Mucosa of stomach (tissue), 1 donor: ENCODE measurements around the gene C15orf39.
"Not testable (repeated sequence)": the region's sequence is repeated elsewhere in the genome, so short reads cannot be mapped to it uniquely, and the experiment has no call there.

Source experiments
- H3K27me3 ChIP-seq: one replicate; pipeline ENCODE4 v1.7.0; 2013; ENCODE audit warnings: mild to moderate bottlenecking, low read length; ENCODE audit not compliant: control insufficient read depth, insufficient read depth
- H3K36me3 ChIP-seq: one replicate; pipeline ENCODE4 v1.7.0; 2013; ENCODE audit warnings: low read length; ENCODE audit not compliant: control insufficient read depth, insufficient read depth
- H3K4me1 ChIP-seq: one replicate; pipeline ENCODE4 v1.7.0; 2013; ENCODE audit warnings: mild to moderate bottlenecking, low read length; ENCODE audit not compliant: control insufficient read depth, insufficient read depth
- H3K4me3 ChIP-seq: one replicate; pipeline ENCODE4 v1.7.0; 2013; ENCODE audit warnings: low read length
- H3K9ac ChIP-seq: one replicate; pipeline ENCODE4 v1.7.0; 2013; ENCODE audit warnings: mild to moderate bottlenecking, low read length, moderate library complexity
- H3K9me3 ChIP-seq: one replicate; pipeline ENCODE4 v1.7.0; 2013; ENCODE audit warnings: mild to moderate bottlenecking, low read length, moderate library complexity; ENCODE audit not compliant: control insufficient read depth
- donor health status: Pancreatic carcinoma.

C15orf39 gene

GRCh38 chr15:75225102-75225836 is 23.6 kb downstream of the C15orf39 start:
- H3K4me3 ChIP-seq = not testable (repeated sequence)
- peaks cover 19% of the 10 kb centered on the region for H3K4me1 ChIP-seq

GRCh38 chr15:75225951-75226732 is 24.5 kb downstream of the C15orf39 start:
- Histone ChIP-seq H3K9ac (no peak overlapping the region), H3K4me3 (no peak overlapping the region), H3K4me1 (peaks cover 19% of the 10 kb centered on the region), H3K9me3 (no peaks in the 10 kb centered on the region), H3K27me3 (peaks cover 5% of the 10 kb centered on the region), H3K36me3 (no peaks in the 10 kb centered on the region)

More at GRCh38 chr15:75225102-75225836, 23.6 kb downstream of the C15orf39 start:
- not testable (repeated sequence) for H3K27me3 ChIP-seq, H3K36me3 ChIP-seq, H3K9me3 ChIP-seq
- H3K9ac ChIP-seq = peak overlapping the region; percentile 28

- not testable (repeated sequence) for H3K9ac ChIP-seq, H3K4me3 ChIP-seq, H3K36me3 ChIP-seq, H3K27me3 ChIP-seq, H3K9me3 ChIP-seq
- H3K4me1 ChIP-seq = peaks cover 19% of the 10 kb centered on the region
Observed at GRCh38 chr15:75227112-75227511, 25.4 kb downstream of the C15orf39 start.

- H3K27me3 ChIP-seq = peaks cover 11% of the 10 kb centered on the region
- H3K9ac ChIP-seq = no peak overlapping the region
- H3K4me1 ChIP-seq = peaks cover 19% of the 10 kb centered on the region
- H3K9me3 ChIP-seq = no peaks in the 10 kb centered on the region
- H3K4me3 ChIP-seq = no peak overlapping the region
- H3K36me3 ChIP-seq = no peaks in the 10 kb centered on the region
Observed at GRCh38 chr15:75227663-75228280, 26.1 kb downstream of the C15orf39 start.

GRCh38 chr15:75228787-75229186 is 27.1 kb downstream of the C15orf39 start:
- Histone ChIP-seq H3K4me1 (peaks cover 19% of the 10 kb centered on the region), H3K9ac (no peak overlapping the region), H3K27me3 (peaks cover 16% of the 10 kb centered on the region), H3K36me3 (no peaks in the 10 kb centered on the region), H3K4me3 (no peak overlapping the region), H3K9me3 (no peaks in the 10 kb centered on the region)

GRCh38 chr15:75229191-75230015 is 27.7 kb downstream of the C15orf39 start:
- Histone ChIP-seq H3K9ac (no peak overlapping the region), H3K27me3 (peaks cover 16% of the 10 kb centered on the region), H3K9me3 (no peaks in the 10 kb centered on the region), H3K4me3 (no peak overlapping the region), H3K36me3 (no peaks in the 10 kb centered on the region), H3K4me1 (peaks cover 15% of the 10 kb centered on the region)

- peaks cover 16% of the 10 kb centered on the region for H3K27me3 ChIP-seq
Observed at GRCh38 chr15:75230016-75230343, 28.3 kb downstream of the C15orf39 start.

DNA sequence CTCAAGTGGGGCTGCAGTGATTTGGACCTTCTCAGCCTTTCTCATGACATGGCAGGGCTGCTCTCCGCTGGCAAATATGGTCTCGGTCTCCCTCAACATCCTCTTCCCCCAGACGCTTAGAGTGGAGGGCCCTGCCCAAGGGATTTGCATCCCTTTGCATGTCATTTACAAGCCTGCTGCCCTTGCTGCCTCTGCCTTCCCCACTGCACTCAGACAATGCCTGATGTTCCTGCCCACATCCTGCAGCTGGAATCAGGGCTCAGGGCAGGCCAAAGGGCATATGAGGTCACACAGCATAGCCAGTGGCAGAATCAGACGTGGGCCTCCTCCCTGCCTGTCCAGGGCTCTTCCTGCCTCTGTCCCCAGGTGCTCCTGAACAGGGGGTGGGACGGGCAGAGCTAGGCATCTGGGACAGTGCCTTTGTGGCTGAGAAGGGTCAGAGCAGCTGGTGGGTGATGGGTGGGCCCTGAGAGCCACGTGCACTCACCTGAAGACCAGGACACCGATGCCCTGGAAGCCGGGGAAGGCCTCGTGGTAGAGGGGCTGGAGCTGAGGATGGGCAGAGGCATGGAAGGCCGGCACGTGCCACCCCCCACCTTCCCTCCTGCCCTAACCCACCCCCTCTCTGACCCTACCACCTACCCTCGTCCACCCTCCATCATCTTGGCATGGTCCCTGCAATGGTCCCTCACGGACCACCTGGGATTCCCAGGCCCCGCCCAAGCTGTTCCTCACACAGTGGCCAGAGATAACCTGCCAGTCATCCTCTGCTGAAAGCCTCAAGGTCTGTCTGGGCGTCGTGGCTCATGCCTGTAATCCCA is 29.1 kb downstream of the C15orf39 start:
- Histone ChIP-seq H3K36me3 (no peaks in the 10 kb centered on the region), H3K9me3 (no peaks in the 10 kb centered on the region), H3K9ac (no peak overlapping the region), H3K4me1 (peaks cover 2% of the 10 kb centered on the region), H3K27me3 (peaks cover 16% of the 10 kb centered on the region), H3K4me3 (no peak overlapping the region)

More at GRCh38 chr15:75230016-75230343, 28.3 kb downstream of the C15orf39 start:
- no peaks in the 10 kb centered on the region for H3K36me3 ChIP-seq
- H3K9ac ChIP-seq = no peak overlapping the region
- H3K9me3 ChIP-seq = no peaks in the 10 kb centered on the region
- no peak overlapping the region for H3K4me3 ChIP-seq
- peaks cover 9% of the 10 kb centered on the region for H3K4me1 ChIP-seq

DNA sequence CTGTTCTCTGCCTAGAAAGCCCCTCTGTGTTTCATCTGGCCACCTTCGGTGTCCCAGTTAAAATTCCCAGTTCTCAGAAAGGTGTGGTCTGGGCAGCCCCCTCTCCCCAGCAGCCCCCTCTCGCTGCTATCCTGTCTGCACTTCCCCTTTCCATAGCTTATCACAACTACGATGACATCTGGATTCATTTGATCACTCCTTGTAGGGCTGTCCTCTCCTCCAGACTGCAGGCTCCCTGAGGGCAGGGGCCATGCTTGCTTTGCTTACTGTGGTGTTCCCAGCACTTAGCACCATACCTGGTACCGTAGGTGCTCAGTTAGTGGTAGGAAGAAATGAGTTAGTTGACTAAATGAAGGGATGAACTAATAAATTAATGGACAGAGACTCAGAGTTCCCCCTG is 30.2 kb downstream of the C15orf39 start:
- Histone ChIP-seq H3K4me3 (no peak overlapping the region), H3K9ac (no peak overlapping the region), H3K9me3 (no peaks in the 10 kb centered on the region), H3K27me3 (peaks cover 16% of the 10 kb centered on the region), H3K4me1 (no peaks in the 10 kb centered on the region), H3K36me3 (no peaks in the 10 kb centered on the region)

GRCh38 chr15:75232252-75232813 is 30.7 kb downstream of the C15orf39 start:
- no peak overlapping the region for H3K4me3 ChIP-seq
- no peaks in the 10 kb centered on the region for H3K9me3 ChIP-seq
- peaks cover 16% of the 10 kb centered on the region for H3K27me3 ChIP-seq
- no peak overlapping the region for H3K9ac ChIP-seq
- H3K4me1 ChIP-seq = no peaks in the 10 kb centered on the region
- no peaks in the 10 kb centered on the region for H3K36me3 ChIP-seq
